ENCODE results near the gene ZFYVE28. TPM values are rescaled to one million over a fixed set of nuclear protein-coding genes. Genes with fewer than 3 reads are reported as not detected.

Gene ZFYVE28
- total and polyA plus RNA-seq, 11 donors = 2.6 to 11.9 (median 5.5) TPM

- peaks cover 0 to 10% (median 3%) of the 10 kb centered on the region in 12 donors for H3K9me3 ChIP-seq
- peaks cover 0 to 4% (median 0%) of the 10 kb centered on the region in 9 donors for H3K36me3 ChIP-seq
- no peak overlapping the region for H3K4me3 ChIP-seq
- ATAC-seq (no peak), DNase-seq (peak in 1 of 5 donors; percentile 6)
- no peak overlapping the region for H3K27ac ChIP-seq
- TF ChIP-seq POLR2A (IDR thresholded peaks at IDR 0.05) = no peak
- TF ChIP-seq, protein P1, sequence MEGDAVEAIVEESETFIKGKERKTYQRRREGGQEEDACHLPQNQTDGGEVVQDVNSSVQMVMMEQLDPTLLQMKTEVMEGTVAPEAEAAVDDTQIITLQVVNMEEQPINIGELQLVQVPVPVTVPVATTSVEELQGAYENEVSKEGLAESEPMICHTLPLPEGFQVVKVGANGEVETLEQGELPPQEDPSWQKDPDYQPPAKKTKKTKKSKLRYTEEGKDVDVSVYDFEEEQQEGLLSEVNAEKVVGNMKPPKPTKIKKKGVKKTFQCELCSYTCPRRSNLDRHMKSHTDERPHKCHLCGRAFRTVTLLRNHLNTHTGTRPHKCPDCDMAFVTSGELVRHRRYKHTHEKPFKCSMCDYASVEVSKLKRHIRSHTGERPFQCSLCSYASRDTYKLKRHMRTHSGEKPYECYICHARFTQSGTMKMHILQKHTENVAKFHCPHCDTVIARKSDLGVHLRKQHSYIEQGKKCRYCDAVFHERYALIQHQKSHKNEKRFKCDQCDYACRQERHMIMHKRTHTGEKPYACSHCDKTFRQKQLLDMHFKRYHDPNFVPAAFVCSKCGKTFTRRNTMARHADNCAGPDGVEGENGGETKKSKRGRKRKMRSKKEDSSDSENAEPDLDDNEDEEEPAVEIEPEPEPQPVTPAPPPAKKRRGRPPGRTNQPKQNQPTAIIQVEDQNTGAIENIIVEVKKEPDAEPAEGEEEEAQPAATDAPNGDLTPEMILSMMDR (IDR thresholded peaks at IDR 0.05) = no peak
- WGBS, 4 donors = 65 to 71% (median 68%) methylated on average over 20 of the region's 20 CpGs
- peaks cover 0 to 34% (median 11%) of the 10 kb centered on the region in 12 donors for H3K4me1 ChIP-seq
- H3K27me3 ChIP-seq = no peaks in the 10 kb centered on the region
- intact Hi-C loops (cut with DNase I) = no loop called here
These were observed 51.9 kb downstream of the ZFYVE28 start for GRCh38 chr4:2366252-2367192.

DNA sequence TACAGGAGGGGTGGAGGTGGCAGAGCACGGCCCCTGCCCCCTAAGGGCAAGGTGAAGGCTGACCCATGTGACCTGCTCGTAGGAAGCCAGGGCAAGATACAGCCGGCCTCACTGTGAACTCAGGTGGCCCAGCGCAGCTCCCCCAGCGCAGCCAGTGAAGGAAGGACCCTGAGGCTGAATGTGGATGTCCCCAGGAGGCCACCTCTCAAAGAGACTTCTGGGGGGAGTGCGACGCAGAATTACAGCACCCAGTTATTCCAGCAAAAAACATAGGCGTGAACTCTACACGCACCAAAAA is 52.6 kb downstream of the ZFYVE28 start:
- DNase-seq (no peak), ATAC-seq (no peak)
- H3K9me3 ChIP-seq = peaks cover 0 to 10% (median 3%) of the 10 kb centered on the region in 12 donors
- H3K4me3 ChIP-seq = no peak overlapping the region
- intact Hi-C loops (cut with DNase I) = no loop called here
- H3K27ac ChIP-seq = no peak overlapping the region
- H3K4me1 ChIP-seq = peaks cover 0 to 34% (median 11%) of the 10 kb centered on the region in 12 donors
- H3K36me3 ChIP-seq = peaks cover 0 to 3% (median 0%) of the 10 kb centered on the region in 9 donors
- H3K27me3 ChIP-seq = no peaks in the 10 kb centered on the region
- TF ChIP-seq, protein P1 (IDR thresholded peaks at IDR 0.05) = no peak
- no peak for TF ChIP-seq POLR2A (IDR thresholded peaks at IDR 0.05)
- WGBS, 4 donors = 76 to 87% (median 85%) methylated on average over 9 of the region's 9 CpGs

GRCh38 chr4:2365054-2365912 is 53.2 kb downstream of the ZFYVE28 start:
- peaks cover 0 to 34% (median 11%) of the 10 kb centered on the region in 12 donors for H3K4me1 ChIP-seq
- intact Hi-C loops (cut with DNase I) = no loop called here
- peak overlapping the region; percentile 11 to 69 (median 57) for H3K4me3 ChIP-seq
- WGBS, 4 donors = 35 to 56% (median 44%) methylated on average over 24 to 41 of the region's 41 CpGs
- TF ChIP-seq POLR2A (IDR thresholded peaks at IDR 0.05) = no peak
- TF ChIP-seq, protein P1 (IDR thresholded peaks at IDR 0.05) = no peak
- peaks cover 0 to 10% (median 3%) of the 10 kb centered on the region in 12 donors for H3K9me3 ChIP-seq
- H3K36me3 ChIP-seq = no peaks in the 10 kb centered on the region
- peak overlapping the region in 1 of 12 donors; percentile 24 for H3K27ac ChIP-seq
- no peaks in the 10 kb centered on the region for H3K27me3 ChIP-seq
- DNase-seq = no peak
- peak in 2 of 4 donors; percentile 12 to 18 for ATAC-seq
